Endothelial cell of umbilical vein (primary cell): ENCODE data around the gene UBA52. TPM values are rescaled to one million over a fixed set of nuclear protein-coding genes. Genes with fewer than 3 reads are reported as not detected.

Experiments used
- BruUV-seq: library from RNA; stranded (reverse); fragments of 400-500 nt; replicated peaks from 2 replicates; lab custom pipeline; 2021; lab: Mats Ljungman, UMichigan
- CTCF ChIA-PET: fragments of 300-600, 350-600 bp; sonication (Branson Sonifier 250); formaldehyde crosslinking; loops from one replicate; lab custom pipeline; 2021; ENCODE audit warnings: antibody characterized with exemption, inconsistent platforms; lab: Charles Lee
- POLR2A ChIA-PET: fragments of 300-600, 350-600 bp; sonication (Branson Sonifier 250); formaldehyde crosslinking; loops from one replicate; lab custom pipeline; 2021; ENCODE audit warnings: antibody characterized with exemption, inconsistent platforms; lab: Charles Lee
- DNase-seq: peaks from one replicate; pipeline ENCODE4 v3.0.0-alpha.2; 2011; ENCODE audit warnings: low read depth, low spot score
- FAIRE-seq: peaks from 2 replicates; lab custom pipeline; 2011; peaks lifted over from hg19 to GRCh38; lab: Jason Lieb, UNC
- H2AFZ ChIP-seq: 2 replicates; pipeline ENCODE4 v1.6.0; 2012; ENCODE audit warnings: low read depth, low read length, control low read depth, inconsistent platforms
- H3K27ac ChIP-seq: 2 replicates; pipeline ENCODE4 v1.5.1; 2011; ENCODE audit warnings: low read depth, mild to moderate bottlenecking, control low read depth, low read length, moderate library complexity; ENCODE audit not compliant: insufficient read depth
- H3K27me3 ChIP-seq, 2 experiments: 2 replicates each; pipeline versions ENCODE4 v1.6.0 to v1.6.1; 2011; ENCODE audit warnings: low read length in 2 of 2, mixed read lengths in 1 of 2; ENCODE audit not compliant: control insufficient read depth in 2 of 2, insufficient read depth in 2 of 2
- H3K36me3 ChIP-seq, 2 experiments: 2 replicates in 1 of 2; 3 replicates in 1 of 2; pipeline ENCODE4 v1.5.1; 2011; ENCODE audit warnings: low read length in 2 of 2, mild to moderate bottlenecking in 1 of 2, moderate library complexity in 1 of 2; ENCODE audit not compliant: control insufficient read depth in 2 of 2, insufficient read depth in 2 of 2; ENCODE audit errors: extremely low read depth in 1 of 2
- H3K4me1 ChIP-seq: 3 replicates; pipeline ENCODE4 v1.5.1; 2011; ENCODE audit warnings: mild to moderate bottlenecking, low read length; ENCODE audit not compliant: control insufficient read depth, insufficient read depth; ENCODE audit errors: extremely low read depth
- H3K4me2 ChIP-seq: 2 replicates; pipeline ENCODE4 v1.6.1; 2011; ENCODE audit warnings: low read length, control low read depth, mixed read lengths; ENCODE audit not compliant: insufficient read depth
- H3K4me3 ChIP-seq, 3 experiments: fragments of 200-600 bp in 1 of 3; sonication (generic), shearing (Covaris generic) in 1 of 3; replicated peaks in 1 of 3; 2 replicates each; pipeline ENCODE4 v1.5.1; 2011 to 2016; ENCODE audit warnings: control low read depth in 3 of 3, low read length in 3 of 3, mild to moderate bottlenecking in 2 of 3, inconsistent platforms in 1 of 3, low read depth in 1 of 3, moderate library complexity in 1 of 3; ENCODE audit not compliant: insufficient read depth in 1 of 3
- H3K79me2 ChIP-seq: 2 replicates; pipeline ENCODE4 v1.6.0; 2012; ENCODE audit warnings: low read length, inconsistent platforms; ENCODE audit not compliant: control insufficient read depth, insufficient read depth
- H3K9ac ChIP-seq: replicated peaks from 2 replicates; pipeline ENCODE3; 2011; ENCODE audit warnings: low read length, control low read depth; ENCODE audit not compliant: insufficient read depth; ENCODE audit errors: extremely low read depth
- H3K9me1 ChIP-seq: replicated peaks from 3 replicates; pipeline ENCODE4 v1.6.0; 2011; ENCODE audit warnings: mild to moderate bottlenecking, low read length; ENCODE audit not compliant: control insufficient read depth, insufficient read depth; ENCODE audit errors: extremely low read depth
- H3K9me3 ChIP-seq: replicated peaks from 2 replicates; pipeline ENCODE4 v1.5.1; 2012; ENCODE audit warnings: low read length, inconsistent platforms; ENCODE audit not compliant: control insufficient read depth, insufficient read depth
- H4K20me1 ChIP-seq: replicated peaks from 2 replicates; pipeline ENCODE3; 2011; ENCODE audit warnings: mild to moderate bottlenecking, low read length; ENCODE audit not compliant: control insufficient read depth, insufficient read depth; ENCODE audit errors: extremely low read depth
- EZH2 ChIP-seq: IDR thresholded peaks from 2 replicates; pipeline ENCODE4 v1.6.1; 2012; ENCODE audit warnings: borderline replicate concordance, low read depth, mild to moderate bottlenecking, moderate library complexity, low read length, inconsistent platforms; ENCODE audit not compliant: severe bottlenecking
- FOS ChIP-seq: IDR thresholded peaks from 2 replicates; pipeline ENCODE4 v1.6.1; 2011; ENCODE audit warnings: mild to moderate bottlenecking, low read length, moderate library complexity, borderline replicate concordance; ENCODE audit not compliant: insufficient read depth
- GATA2 ChIP-seq: IDR thresholded peaks from 2 replicates; pipeline ENCODE4 v1.7.0; 2011; ENCODE audit warnings: low read depth, mild to moderate bottlenecking, moderate library complexity, mixed read lengths, low read length; ENCODE audit not compliant: insufficient read length, insufficient read depth
- JUN ChIP-seq: IDR thresholded peaks from 2 replicates; pipeline ENCODE4 v1.6.1; 2011; ENCODE audit warnings: borderline replicate concordance, low read depth; ENCODE audit not compliant: insufficient read length, insufficient read depth
- MYC ChIP-seq: IDR thresholded peaks from one replicate; pipeline ENCODE4 v1.6.1; 2011; ENCODE audit warnings: mild to moderate bottlenecking, low read depth, low read length
- POLR2A ChIP-seq: IDR thresholded peaks from 2 replicates; pipeline ENCODE4 v1.6.1; 2012; ENCODE audit warnings: low read depth, mild to moderate bottlenecking, control low read depth, low read length
- POLR2AphosphoS5 ChIP-seq: IDR thresholded peaks from 2 replicates; pipeline ENCODE4 v1.6.1; 2012; ENCODE audit warnings: low read depth, mild to moderate bottlenecking, control low read depth, low read length, moderate library complexity; ENCODE audit not compliant: insufficient read depth
- dilution Hi-C: fragments of 300-500 bp; cut with MboI; formaldehyde crosslinking; loops from one replicate; pipeline ENCODE4 v1.15.0; 2019; ENCODE audit warnings: low sequenced_read_pairs; ENCODE audit not compliant: extremely low pct_ligation_motif_present
- intact Hi-C: fragments of 100-400 bp; cut with micrococcal nuclease; formaldehyde crosslinking; loops from one replicate; pipeline ENCODE4 v1.10.0; 2022
- polyA plus RNA-seq, 4 experiments: library from polyadenylated mRNA; depleted of rRNA in 3 of 4; stranded (reverse) in 3 of 4; unstranded in 1 of 4; fragments of >200 nt; gene quantifications; 2 replicates each; pipeline versions ENCODE4 v1.2.1 to v1.2.3, GENCODE V29; 2011 to 2012; ENCODE audit warnings: missing spikeins in 1 of 4
- total RNA-seq: library from RNA; stranded (reverse); gene quantifications from 2 replicates; pipeline ENCODE4 v1.2.3, GENCODE V29; 2021
- TF ChIP-seq, protein P1 (sequence below), 2 donors: IDR thresholded peaks; 1 replicate in 1 of 2; 2 replicates in 1 of 2; pipeline ENCODE4 v1.5.1; 2011; ENCODE audit warnings: low read length in 2 of 2, mild to moderate bottlenecking in 2 of 2, moderate library complexity in 2 of 2, control low read depth in 1 of 2, inconsistent platforms in 1 of 2, low read depth in 1 of 2; ENCODE audit not compliant: insufficient read depth in 1 of 2; ENCODE audit errors: extremely low read depth in 1 of 2

UBA52 gene
- total and polyA plus RNA-seq, 2 donors (not counting 3 experiments of a cell fraction or from before 2014, with no cell fraction given) = 1,221 to 3,506 TPM

DNA sequence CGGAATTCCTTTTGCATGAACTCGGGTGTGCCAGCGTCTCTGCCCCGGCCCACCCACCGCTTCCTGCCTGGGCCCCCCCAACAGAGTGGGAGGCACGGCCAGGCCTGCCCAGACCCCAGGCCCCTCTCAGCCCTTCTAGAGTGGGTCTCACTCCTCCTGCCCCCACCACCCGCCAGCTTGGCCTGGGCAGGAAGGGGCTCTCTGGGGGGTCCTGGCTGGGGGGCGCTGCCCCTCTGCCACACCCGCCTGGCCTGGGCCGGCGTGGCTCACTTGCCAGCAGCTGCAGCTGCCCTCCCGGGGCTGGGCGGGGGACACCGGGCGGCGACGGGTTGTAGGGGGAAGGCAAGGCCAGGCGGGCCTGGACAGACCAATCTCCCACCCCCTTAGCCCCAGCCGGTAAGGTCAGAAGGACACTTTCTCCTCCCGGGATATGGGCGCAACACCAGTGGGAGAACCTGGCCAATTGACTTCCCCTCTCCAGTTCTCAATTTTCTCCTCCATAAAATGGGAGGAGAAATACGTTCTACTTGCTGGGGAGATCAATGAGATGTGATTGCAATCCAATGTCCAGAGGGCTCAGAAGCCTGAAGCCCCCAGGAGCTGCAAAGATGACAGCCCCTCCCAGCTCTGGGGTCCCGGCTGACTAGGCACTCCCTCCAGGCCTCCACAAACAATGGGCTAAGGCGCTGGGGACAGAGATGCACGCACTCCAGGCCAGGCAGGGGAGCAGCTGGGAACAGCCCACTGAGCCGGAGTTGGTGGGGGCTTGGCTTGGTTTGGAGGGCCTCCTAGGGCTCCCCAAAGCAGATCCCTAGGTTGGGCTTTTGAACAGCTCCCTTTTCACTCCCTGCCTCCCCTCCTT is 32.5 kb downstream of the UBA52 start:
- dilution Hi-C loops = no loop called here
- ChIA-PET POLR2A (no interaction called here), CTCF (interaction anchor here (1.3 kb wide), 1 partner anchor 10 kb away, joined by 11 read pairs; no protein-coding TSS in a partner anchor)

More for the DNA sequence above, 32.5 kb downstream of the UBA52 start:
- H3K27me3 ChIP-seq = peaks cover 47 to 53% of the 10 kb centered on the region in 2 experiments
- TF ChIP-seq POLR2A = no peak
- no peak for TF ChIP-seq GATA2
- TF ChIP-seq EZH2 = no peak
- TF ChIP-seq JUN = no peak
- TF ChIP-seq, protein P1, sequence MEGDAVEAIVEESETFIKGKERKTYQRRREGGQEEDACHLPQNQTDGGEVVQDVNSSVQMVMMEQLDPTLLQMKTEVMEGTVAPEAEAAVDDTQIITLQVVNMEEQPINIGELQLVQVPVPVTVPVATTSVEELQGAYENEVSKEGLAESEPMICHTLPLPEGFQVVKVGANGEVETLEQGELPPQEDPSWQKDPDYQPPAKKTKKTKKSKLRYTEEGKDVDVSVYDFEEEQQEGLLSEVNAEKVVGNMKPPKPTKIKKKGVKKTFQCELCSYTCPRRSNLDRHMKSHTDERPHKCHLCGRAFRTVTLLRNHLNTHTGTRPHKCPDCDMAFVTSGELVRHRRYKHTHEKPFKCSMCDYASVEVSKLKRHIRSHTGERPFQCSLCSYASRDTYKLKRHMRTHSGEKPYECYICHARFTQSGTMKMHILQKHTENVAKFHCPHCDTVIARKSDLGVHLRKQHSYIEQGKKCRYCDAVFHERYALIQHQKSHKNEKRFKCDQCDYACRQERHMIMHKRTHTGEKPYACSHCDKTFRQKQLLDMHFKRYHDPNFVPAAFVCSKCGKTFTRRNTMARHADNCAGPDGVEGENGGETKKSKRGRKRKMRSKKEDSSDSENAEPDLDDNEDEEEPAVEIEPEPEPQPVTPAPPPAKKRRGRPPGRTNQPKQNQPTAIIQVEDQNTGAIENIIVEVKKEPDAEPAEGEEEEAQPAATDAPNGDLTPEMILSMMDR (IDR thresholded peaks at IDR 0.05; ENCODE audit: extremely low read depth in 1 of 2, insufficient read depth in 1 of 2, low read depth in 1 of 2, low read length in 2 of 2) = no peak
- no peak for TF ChIP-seq MYC
- no peak for TF ChIP-seq FOS
- no peak for TF ChIP-seq POLR2AphosphoS5
- H3K9me1 ChIP-seq = no peaks in the 10 kb centered on the region
- H3K79me2 ChIP-seq = no peaks in the 10 kb centered on the region
- no peak overlapping the region for H3K4me3 ChIP-seq
- no peaks in the 10 kb centered on the region for H3K9me3 ChIP-seq
- no peaks in the 10 kb centered on the region for H4K20me1 ChIP-seq
- H2AFZ ChIP-seq = no peak overlapping the region
- H3K4me2 ChIP-seq = no peak overlapping the region
- DNase-seq (no peak), FAIRE-seq (no peak)
- H3K4me1 ChIP-seq = no peaks in the 10 kb centered on the region
- H3K36me3 ChIP-seq = no peaks in the 10 kb centered on the region
- H3K9ac ChIP-seq = no peak overlapping the region
- intact Hi-C loops = loop anchor here (5.0 kb wide), 1 partner anchor 43 kb away; no protein-coding TSS in a partner anchor
- BruUV-seq = no TSS peak
- H3K27ac ChIP-seq = no peak overlapping the region
